ENCODE measurements around the gene SLC25A21. TPM values are rescaled to one million over a fixed set of nuclear protein-coding genes. Genes with fewer than 3 reads are reported as not detected.

SLC25A21 gene
- total and polyA plus RNA-seq, 2 of the 13 experiments (the other 11 are each of a cell fraction or from before 2014, with no cell fraction given), result 1.9 to 2.9 TPM

- peak; percentile 96 for TF ChIP-seq ETV6 (CRISPR knock-in tag; conservative IDR thresholded peaks at IDR 0.05)
- peak; percentile 99 for TF ChIP-seq TAF1 (CRISPR knock-in tag; IDR thresholded peaks at IDR 0.05)
- TF ChIP-seq MXI1 (IDR thresholded peaks at IDR 0.05; ENCODE audit: borderline replicate concordance, low read depth, low read length), result no peak
- peak; percentile 69; the same call in 1 of the 2 replicates for TF ChIP-seq MZF1 (CRISPR knock-in tag; IDR thresholded peaks at IDR 0.05; ENCODE audit: borderline replicate concordance)
- TF ChIP-seq ZBTB37 (CRISPR knock-in tag; IDR thresholded peaks at IDR 0.05), result peak; percentile 86
- peak; percentile 80 for TF ChIP-seq HIC2 (CRISPR knock-in tag; IDR thresholded peaks at IDR 0.05; ENCODE audit: low read depth)
- TF ChIP-seq SAP130 (CRISPR knock-in tag; IDR thresholded peaks at IDR 0.05; ENCODE audit: low read depth), result peak; percentile 82
- TF ChIP-seq, protein P1, sequence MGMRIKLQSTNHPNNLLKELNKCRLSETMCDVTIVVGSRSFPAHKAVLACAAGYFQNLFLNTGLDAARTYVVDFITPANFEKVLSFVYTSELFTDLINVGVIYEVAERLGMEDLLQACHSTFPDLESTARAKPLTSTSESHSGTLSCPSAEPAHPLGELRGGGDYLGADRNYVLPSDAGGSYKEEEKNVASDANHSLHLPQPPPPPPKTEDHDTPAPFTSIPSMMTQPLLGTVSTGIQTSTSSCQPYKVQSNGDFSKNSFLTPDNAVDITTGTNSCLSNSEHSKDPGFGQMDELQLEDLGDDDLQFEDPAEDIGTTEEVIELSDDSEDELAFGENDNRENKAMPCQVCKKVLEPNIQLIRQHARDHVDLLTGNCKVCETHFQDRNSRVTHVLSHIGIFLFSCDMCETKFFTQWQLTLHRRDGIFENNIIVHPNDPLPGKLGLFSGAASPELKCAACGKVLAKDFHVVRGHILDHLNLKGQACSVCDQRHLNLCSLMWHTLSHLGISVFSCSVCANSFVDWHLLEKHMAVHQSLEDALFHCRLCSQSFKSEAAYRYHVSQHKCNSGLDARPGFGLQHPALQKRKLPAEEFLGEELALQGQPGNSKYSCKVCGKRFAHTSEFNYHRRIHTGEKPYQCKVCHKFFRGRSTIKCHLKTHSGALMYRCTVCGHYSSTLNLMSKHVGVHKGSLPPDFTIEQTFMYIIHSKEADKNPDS (CRISPR knock-in tag; IDR thresholded peaks at IDR 0.05), result no peak
- TF ChIP-seq, protein P2, sequence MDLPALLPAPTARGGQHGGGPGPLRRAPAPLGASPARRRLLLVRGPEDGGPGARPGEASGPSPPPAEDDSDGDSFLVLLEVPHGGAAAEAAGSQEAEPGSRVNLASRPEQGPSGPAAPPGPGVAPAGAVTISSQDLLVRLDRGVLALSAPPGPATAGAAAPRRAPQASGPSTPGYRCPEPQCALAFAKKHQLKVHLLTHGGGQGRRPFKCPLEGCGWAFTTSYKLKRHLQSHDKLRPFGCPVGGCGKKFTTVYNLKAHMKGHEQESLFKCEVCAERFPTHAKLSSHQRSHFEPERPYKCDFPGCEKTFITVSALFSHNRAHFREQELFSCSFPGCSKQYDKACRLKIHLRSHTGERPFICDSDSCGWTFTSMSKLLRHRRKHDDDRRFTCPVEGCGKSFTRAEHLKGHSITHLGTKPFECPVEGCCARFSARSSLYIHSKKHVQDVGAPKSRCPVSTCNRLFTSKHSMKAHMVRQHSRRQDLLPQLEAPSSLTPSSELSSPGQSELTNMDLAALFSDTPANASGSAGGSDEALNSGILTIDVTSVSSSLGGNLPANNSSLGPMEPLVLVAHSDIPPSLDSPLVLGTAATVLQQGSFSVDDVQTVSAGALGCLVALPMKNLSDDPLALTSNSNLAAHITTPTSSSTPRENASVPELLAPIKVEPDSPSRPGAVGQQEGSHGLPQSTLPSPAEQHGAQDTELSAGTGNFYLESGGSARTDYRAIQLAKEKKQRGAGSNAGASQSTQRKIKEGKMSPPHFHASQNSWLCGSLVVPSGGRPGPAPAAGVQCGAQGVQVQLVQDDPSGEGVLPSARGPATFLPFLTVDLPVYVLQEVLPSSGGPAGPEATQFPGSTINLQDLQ (CRISPR knock-in tag; IDR thresholded peaks at IDR 0.05), result peak; percentile 96; the same call in 1 of the 2 replicates
- TF ChIP-seq MLLT10 (CRISPR knock-in tag; IDR thresholded peaks at IDR 0.05), result peak; percentile 92
- TF ChIP-seq, protein P3, sequence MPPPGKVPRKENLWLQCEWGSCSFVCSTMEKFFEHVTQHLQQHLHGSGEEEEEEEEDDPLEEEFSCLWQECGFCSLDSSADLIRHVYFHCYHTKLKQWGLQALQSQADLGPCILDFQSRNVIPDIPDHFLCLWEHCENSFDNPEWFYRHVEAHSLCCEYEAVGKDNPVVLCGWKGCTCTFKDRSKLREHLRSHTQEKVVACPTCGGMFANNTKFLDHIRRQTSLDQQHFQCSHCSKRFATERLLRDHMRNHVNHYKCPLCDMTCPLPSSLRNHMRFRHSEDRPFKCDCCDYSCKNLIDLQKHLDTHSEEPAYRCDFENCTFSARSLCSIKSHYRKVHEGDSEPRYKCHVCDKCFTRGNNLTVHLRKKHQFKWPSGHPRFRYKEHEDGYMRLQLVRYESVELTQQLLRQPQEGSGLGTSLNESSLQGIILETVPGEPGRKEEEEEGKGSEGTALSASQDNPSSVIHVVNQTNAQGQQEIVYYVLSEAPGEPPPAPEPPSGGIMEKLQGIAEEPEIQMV (CRISPR knock-in tag; IDR thresholded peaks at IDR 0.05; ENCODE audit: low read depth), result peak; percentile 97
- TF ChIP-seq GPBP1L1 (CRISPR knock-in tag; IDR thresholded peaks at IDR 0.05), result no peak
- TF ChIP-seq ZNF205 (CRISPR knock-in tag; IDR thresholded peaks at IDR 0.05), result peak; percentile 83
- TF ChIP-seq SP1 (IDR thresholded peaks at IDR 0.05), result no peak
- TF ChIP-seq SP1 (CRISPR knock-in tag; IDR thresholded peaks at IDR 0.05), result no peak; the same call in 1 of the 2 replicates
- TF ChIP-seq, protein P4, sequence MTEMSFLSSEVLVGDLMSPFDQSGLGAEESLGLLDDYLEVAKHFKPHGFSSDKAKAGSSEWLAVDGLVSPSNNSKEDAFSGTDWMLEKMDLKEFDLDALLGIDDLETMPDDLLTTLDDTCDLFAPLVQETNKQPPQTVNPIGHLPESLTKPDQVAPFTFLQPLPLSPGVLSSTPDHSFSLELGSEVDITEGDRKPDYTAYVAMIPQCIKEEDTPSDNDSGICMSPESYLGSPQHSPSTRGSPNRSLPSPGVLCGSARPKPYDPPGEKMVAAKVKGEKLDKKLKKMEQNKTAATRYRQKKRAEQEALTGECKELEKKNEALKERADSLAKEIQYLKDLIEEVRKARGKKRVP (CRISPR knock-in tag; IDR thresholded peaks at IDR 0.05), result peak in 1 of 2 experiments; percentile 95; a peak in 2 of 4 replicates
Measured at GRCh38 chr14:37172024-37172869, at the start of gene SLC25A21 (continued).
